Ishikawa (cell line): Measurements from ENCODE around the gene STARD7.

ENCODE experiments used
- EP300 ChIP-seq: IDR thresholded peaks from 2 replicates; pipeline ENCODE4 v1.6.1; 2012; ENCODE audit warnings: borderline replicate concordance
- RAD21 ChIP-seq: IDR thresholded peaks from 2 replicates; pipeline ENCODE4 v1.6.1; 2012; ENCODE audit warnings: low read depth
- TAF1 ChIP-seq: IDR thresholded peaks from 2 replicates; pipeline ENCODE4 v1.6.1; 2012; ENCODE audit warnings: low read depth, mild to moderate bottlenecking
- TCF12 ChIP-seq: IDR thresholded peaks from 2 replicates; pipeline ENCODE4 v1.6.1; 2012; ENCODE audit warnings: low read depth
- ZBTB7A ChIP-seq: IDR thresholded peaks from 2 replicates; pipeline ENCODE4 v1.6.1; 2012; ENCODE audit warnings: low read depth
- TF ChIP-seq, protein P1 (sequence below): IDR thresholded peaks from 2 replicates; pipeline ENCODE4 v1.6.1; 2012

DNA sequence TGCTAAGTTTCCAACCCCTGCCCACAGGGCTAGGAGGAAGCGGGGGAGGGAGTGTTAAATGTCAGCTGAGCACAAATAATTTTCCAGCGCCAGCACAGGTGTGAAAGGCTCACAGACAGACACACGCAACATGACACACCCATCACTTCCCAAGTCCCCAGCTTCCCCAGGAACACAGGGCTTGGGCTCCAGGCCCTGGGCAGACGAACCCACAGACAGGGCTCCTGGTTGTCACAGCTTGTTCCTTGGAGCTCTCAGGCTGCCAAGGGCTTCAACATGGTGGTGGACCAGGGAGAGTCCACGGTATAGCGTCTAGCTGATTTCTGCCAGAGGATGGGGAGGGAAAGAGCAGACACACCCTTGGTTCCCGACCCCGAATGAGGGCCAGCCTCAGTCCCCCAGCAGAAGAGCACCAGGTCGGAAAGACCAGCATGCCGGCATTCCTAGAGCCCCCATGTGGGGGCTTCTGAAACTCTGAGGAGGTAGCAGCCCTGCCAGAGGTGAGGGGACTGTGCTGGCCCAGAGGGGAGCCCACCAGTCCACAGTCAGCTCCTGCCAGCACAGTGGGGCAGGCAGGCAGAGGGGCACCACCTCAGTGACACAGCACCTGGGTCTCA, 65.3 kb downstream of the STARD7 start:
- TF ChIP-seq TAF1 = no peak
- no peak for TF ChIP-seq ZBTB7A
- no peak for TF ChIP-seq EP300
- TF ChIP-seq TCF12 = no peak
- TF ChIP-seq RAD21 = no peak
- TF ChIP-seq, protein P1, sequence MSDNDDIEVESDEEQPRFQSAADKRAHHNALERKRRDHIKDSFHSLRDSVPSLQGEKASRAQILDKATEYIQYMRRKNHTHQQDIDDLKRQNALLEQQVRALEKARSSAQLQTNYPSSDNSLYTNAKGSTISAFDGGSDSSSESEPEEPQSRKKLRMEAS = no peak
